GM19467 (cell line): ENCODE measurements around the gene CNBP.
A peak's percentile ranks its signal among the peaks of the same experiment; 100 is the strongest.

ENCODE experiments used
- ATAC-seq: cut with Tn5 transposase; IDR thresholded peaks from one replicate; pipeline ENCODE4 v1.9.1; 2021; ENCODE audit warnings: mild to moderate bottlenecking, moderate library complexity; ENCODE audit not compliant: unreplicated experiment

Gene CNBP

GRCh38 chr3:129132097-129132866, 51.4 kb downstream of the CNBP start:
- no peak for ATAC-seq

- no peak for ATAC-seq
These were observed 52.1 kb downstream of the CNBP start for GRCh38 chr3:129131465-129132088.

- no peak for ATAC-seq
These were observed 53.3 kb downstream of the CNBP start for GRCh38 chr3:129130291-129130813.

GRCh38 chr3:129128357-129129155, 55.1 kb downstream of the CNBP start:
- no peak for ATAC-seq

GRCh38 chr3:129126726-129127280, 56.9 kb downstream of the CNBP start:
- ATAC-seq: no peak

GRCh38 chr3:129123314-129124060, 60.2 kb downstream of the CNBP start:
- no peak for ATAC-seq

- no peak for ATAC-seq
These were observed 61.2 kb downstream of the CNBP start for GRCh38 chr3:129122412-129123011.

- ATAC-seq: peak; percentile 42
These were observed 61.8 kb downstream of the CNBP start, which contains the start of gene RAB43 for GRCh38 chr3:129121792-129122411. Gene RAB43 (minus strand): TSS chr3:129121804. CDS start chr3:129121489, 315 bp downstream.

GRCh38 chr3:129121016-129121791, 62.5 kb downstream of the CNBP start:
- ATAC-seq: peak; percentile 22

GRCh38 chr3:129120254-129121004, 63.3 kb downstream of the CNBP start:
- peak; percentile 54 for ATAC-seq

- no peak for ATAC-seq
These were observed 64.2 kb downstream of the CNBP start for GRCh38 chr3:129119365-129120100.

GRCh38 chr3:129118745-129119144, 65.0 kb downstream of the CNBP start:
- ATAC-seq: no peak
